CD4-positive, alpha-beta T cell treated with Interleukin-2 at 100 ng/mL for 4 hours (primary cell): ENCODE measurements around the gene LY86.

Experiments used
- DNase-seq: peaks from one replicate; pipeline ENCODE4 v3.0.0-alpha.2; 2020; ENCODE audit warnings: low spot score

Gene LY86

GRCh38 chr6:6623553-6623952 lies 35.0 kb downstream of the LY86 start:
- no peak for DNase-seq

- DNase-seq, result no peak
These were observed 35.9 kb downstream of the LY86 start for GRCh38 chr6:6624269-6624990.

- no peak for DNase-seq
These were observed 37.7 kb downstream of the LY86 start for GRCh38 chr6:6626187-6626586.

GRCh38 chr6:6629402-6629801 lies 40.9 kb downstream of the LY86 start:
- DNase-seq, result no peak

- DNase-seq, result no peak
These were observed 42.5 kb downstream of the LY86 start for GRCh38 chr6:6631053-6631452.

- no peak for DNase-seq
These were observed 43.2 kb downstream of the LY86 start for GRCh38 chr6:6631534-6632276.

- no peak for DNase-seq
These were observed 45.6 kb downstream of the LY86 start for GRCh38 chr6:6633898-6634734.

- DNase-seq, result no peak
These were observed 46.2 kb downstream of the LY86 start for GRCh38 chr6:6634735-6635075.

GRCh38 chr6:6635291-6635690 lies 46.8 kb downstream of the LY86 start:
- DNase-seq, result no peak

- DNase-seq, result no peak
These were observed 47.3 kb downstream of the LY86 start for GRCh38 chr6:6635869-6636268.

GRCh38 chr6:6639572-6639971 lies 51.1 kb downstream of the LY86 start:
- DNase-seq, result no peak

- DNase-seq, result no peak
These were observed 52.4 kb downstream of the LY86 start for GRCh38 chr6:6640926-6641325.

- no peak for DNase-seq
These were observed 54.9 kb downstream of the LY86 start for GRCh38 chr6:6643398-6643797.

GRCh38 chr6:6645261-6645917 lies 56.9 kb downstream of the LY86 start:
- no peak for DNase-seq

GRCh38 chr6:6646384-6646783 lies 57.9 kb downstream of the LY86 start:
- no peak for DNase-seq

- DNase-seq, result no peak
These were observed 58.3 kb downstream of the LY86 start for GRCh38 chr6:6646859-6647258.

GRCh38 chr6:6648692-6649343 lies 60.3 kb downstream of the LY86 start:
- no peak for DNase-seq

- no peak for DNase-seq
These were observed 61.4 kb downstream of the LY86 start for GRCh38 chr6:6649824-6650349.

- no peak for DNase-seq
These were observed 62.3 kb downstream of the LY86 start for GRCh38 chr6:6650839-6651238.

GRCh38 chr6:6651335-6651734 lies 62.8 kb downstream of the LY86 start:
- no peak for DNase-seq

GRCh38 chr6:6652932-6653331 lies 64.4 kb downstream of the LY86 start:
- no peak for DNase-seq
